Keratinocyte (primary cell): ENCODE data around the gene CACHD1.

Experiments
- CTCF ChIP-seq, 3 experiments: IDR thresholded peaks in 1 of 3; conservative IDR thresholded peaks in 1 of 3; optimal IDR thresholded peaks in 1 of 3; 2 replicates in 2 of 3; 3 replicates in 1 of 3; pipeline versions ENCODE3 to v1.5.1; 2011; ENCODE audit warnings: low read length in 3 of 3, mild to moderate bottlenecking in 3 of 3, moderate library complexity in 2 of 3, control low read depth in 1 of 3, inconsistent platforms in 1 of 3; ENCODE audit not compliant: insufficient read depth in 2 of 3; ENCODE audit errors: extremely low read depth in 1 of 3
- EZH2 ChIP-seq: IDR thresholded peaks from one replicate; pipeline ENCODE4 v1.6.1; 2012; ENCODE audit warnings: inconsistent platforms, mild to moderate bottlenecking, low read length, moderate library complexity

- TF ChIP-seq CTCF (optimal IDR thresholded peaks at IDR 0.05 in 1 of 3, IDR thresholded peaks at IDR 0.05 in 1 of 3, conservative IDR thresholded peaks at IDR 0.05 in 1 of 3; ENCODE audit: extremely low read depth in 1 of 3, insufficient read depth in 2 of 3, low read length in 3 of 3) = no peak
- TF ChIP-seq EZH2 = no peak
Observed at GRCh38 chr1:64490213-64490818, 20.4 kb downstream of the CACHD1 start.
